DOHH2 (cell line): ENCODE data around the gene NCKAP5.

Experiments
- EZH2phosphoT487 ChIP-seq: fragments of 200-600 bp; sonication (generic); IDR thresholded peaks from 2 replicates; pipeline ENCODE4 v1.6.1; 2017; ENCODE audit warnings: borderline replicate concordance, mild to moderate bottlenecking, antibody characterized with exemption, low read length, moderate library complexity, mixed read lengths
- TF ChIP-seq, protein P1 (sequence below): fragments of 200-600 bp; sonication (generic); IDR thresholded peaks from one replicate; pipeline ENCODE4 v1.5.1; 2014; ENCODE audit warnings: antibody characterized with exemption, mild to moderate bottlenecking, low read depth, low read length; ENCODE audit not compliant: poor library complexity, severe bottlenecking

DNA sequence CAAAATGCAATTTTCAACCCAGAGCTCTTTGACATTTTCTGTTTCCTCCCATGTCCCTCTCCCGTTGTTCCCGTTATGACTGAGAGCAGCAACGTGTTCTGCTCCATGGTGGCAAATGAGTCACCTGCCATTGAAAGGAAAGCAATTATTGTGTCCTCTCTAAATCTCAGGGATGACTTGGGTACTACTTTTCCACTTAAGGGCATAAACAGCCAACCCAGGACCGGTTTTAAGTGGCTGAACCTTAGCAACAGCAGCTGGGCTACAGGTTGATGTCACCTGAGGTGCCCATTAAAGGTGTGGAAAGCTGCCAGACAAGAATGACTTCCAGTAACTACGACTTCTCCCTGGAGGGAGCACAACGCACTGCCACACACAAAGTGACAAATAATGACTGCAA lies 236.8 kb downstream of the NCKAP5 start:
- TF ChIP-seq, protein P1, sequence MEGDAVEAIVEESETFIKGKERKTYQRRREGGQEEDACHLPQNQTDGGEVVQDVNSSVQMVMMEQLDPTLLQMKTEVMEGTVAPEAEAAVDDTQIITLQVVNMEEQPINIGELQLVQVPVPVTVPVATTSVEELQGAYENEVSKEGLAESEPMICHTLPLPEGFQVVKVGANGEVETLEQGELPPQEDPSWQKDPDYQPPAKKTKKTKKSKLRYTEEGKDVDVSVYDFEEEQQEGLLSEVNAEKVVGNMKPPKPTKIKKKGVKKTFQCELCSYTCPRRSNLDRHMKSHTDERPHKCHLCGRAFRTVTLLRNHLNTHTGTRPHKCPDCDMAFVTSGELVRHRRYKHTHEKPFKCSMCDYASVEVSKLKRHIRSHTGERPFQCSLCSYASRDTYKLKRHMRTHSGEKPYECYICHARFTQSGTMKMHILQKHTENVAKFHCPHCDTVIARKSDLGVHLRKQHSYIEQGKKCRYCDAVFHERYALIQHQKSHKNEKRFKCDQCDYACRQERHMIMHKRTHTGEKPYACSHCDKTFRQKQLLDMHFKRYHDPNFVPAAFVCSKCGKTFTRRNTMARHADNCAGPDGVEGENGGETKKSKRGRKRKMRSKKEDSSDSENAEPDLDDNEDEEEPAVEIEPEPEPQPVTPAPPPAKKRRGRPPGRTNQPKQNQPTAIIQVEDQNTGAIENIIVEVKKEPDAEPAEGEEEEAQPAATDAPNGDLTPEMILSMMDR = no peak
- TF ChIP-seq EZH2phosphoT487 = no peak
